Measurements from ENCODE around the gene CPNE7. TPM values are rescaled to one million over a fixed set of nuclear protein-coding genes. Genes with fewer than 3 reads are reported as not detected.

CPNE7 gene
- total RNA-seq, 2 donors from 2014 or later: 0.18 to 8.9 TPM

DNA sequence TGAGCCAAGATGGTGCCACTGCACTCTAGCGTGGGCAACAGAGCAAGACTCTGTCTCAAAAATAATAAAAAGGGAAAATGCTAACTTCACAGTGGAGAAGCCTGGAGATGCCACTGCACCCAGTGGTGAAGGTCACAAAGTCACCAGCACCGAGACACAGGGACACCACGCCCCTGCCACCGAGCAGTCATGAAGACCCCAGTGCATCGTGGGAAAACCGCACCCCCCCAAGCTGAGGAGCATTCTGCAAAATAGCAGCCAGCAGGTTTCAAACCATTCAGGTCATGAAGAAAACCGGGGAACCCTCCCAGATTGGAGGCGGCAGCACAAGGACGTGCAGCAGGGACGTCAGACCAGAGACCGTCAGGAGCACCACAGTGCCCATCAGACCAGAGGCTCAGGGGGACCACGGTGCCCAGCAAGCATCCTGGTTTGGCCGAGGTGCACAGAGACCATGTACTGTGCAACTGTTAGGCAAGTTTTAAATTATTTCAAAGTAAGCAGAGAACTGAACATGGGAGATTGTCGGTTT lies 68.3 kb downstream of the CPNE7 start:
- intact Hi-C loops (cut with DNase I): loop anchor here (5.0 kb wide), 1 partner anchor 402 kb away; no protein-coding TSS in a partner anchor
- WGBS: 82% methylated on average over 14 of the region's 14 CpGs
- Histone ChIP-seq H3K4me1 (replicated peaks) (no peaks in the 10 kb centered on the region), H3K4me3 (no peak overlapping the region), H3K27me3 (replicated peaks; ENCODE audit: insufficient read depth) (no peaks in the 10 kb centered on the region), H3K9me3 (no peaks in the 10 kb centered on the region), H3K36me3 (peaks cover 20 to 23% of the 10 kb centered on the region in 2 donors), H3K27ac (no peak overlapping the region)
- no peak for TF ChIP-seq POLR2AphosphoS5 (IDR thresholded peaks at IDR 0.05)
- TF ChIP-seq, protein P1, sequence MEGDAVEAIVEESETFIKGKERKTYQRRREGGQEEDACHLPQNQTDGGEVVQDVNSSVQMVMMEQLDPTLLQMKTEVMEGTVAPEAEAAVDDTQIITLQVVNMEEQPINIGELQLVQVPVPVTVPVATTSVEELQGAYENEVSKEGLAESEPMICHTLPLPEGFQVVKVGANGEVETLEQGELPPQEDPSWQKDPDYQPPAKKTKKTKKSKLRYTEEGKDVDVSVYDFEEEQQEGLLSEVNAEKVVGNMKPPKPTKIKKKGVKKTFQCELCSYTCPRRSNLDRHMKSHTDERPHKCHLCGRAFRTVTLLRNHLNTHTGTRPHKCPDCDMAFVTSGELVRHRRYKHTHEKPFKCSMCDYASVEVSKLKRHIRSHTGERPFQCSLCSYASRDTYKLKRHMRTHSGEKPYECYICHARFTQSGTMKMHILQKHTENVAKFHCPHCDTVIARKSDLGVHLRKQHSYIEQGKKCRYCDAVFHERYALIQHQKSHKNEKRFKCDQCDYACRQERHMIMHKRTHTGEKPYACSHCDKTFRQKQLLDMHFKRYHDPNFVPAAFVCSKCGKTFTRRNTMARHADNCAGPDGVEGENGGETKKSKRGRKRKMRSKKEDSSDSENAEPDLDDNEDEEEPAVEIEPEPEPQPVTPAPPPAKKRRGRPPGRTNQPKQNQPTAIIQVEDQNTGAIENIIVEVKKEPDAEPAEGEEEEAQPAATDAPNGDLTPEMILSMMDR (IDR thresholded peaks at IDR 0.05): no peak
- no peak for TF ChIP-seq POLR2A (IDR thresholded peaks at IDR 0.05)
- no peak for DNase-seq (ENCODE audit: low spot score)

DNA sequence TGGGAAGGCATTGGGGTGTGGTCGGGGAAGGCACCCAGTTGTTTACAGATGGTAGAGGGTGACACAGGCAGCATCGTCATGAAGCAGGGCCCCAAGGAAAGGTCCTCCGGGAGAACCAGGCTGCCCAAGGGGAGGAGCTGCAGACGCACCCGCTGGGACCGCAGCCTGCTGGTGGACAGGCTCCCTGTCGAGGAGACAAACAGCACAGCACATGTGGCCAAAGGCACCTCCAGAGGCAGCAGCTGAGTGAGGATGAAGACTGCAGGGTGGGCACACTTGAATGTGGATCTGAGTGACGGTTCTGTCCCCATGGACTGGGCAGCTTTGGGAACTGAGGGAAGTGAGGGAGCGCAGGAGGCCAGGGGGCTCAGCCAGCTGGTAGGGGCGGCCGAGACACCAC lies 69.6 kb downstream of the CPNE7 start:
- 77% methylated on average over 11 of the region's 11 CpGs for WGBS
- Histone ChIP-seq H3K27ac (no peak overlapping the region), H3K4me1 (replicated peaks) (no peaks in the 10 kb centered on the region), H3K4me3 (no peak overlapping the region), H3K36me3 (peaks cover 20 to 23% of the 10 kb centered on the region in 2 donors), H3K27me3 (replicated peaks; ENCODE audit: insufficient read depth) (no peaks in the 10 kb centered on the region), H3K9me3 (no peaks in the 10 kb centered on the region)
- intact Hi-C loops (cut with DNase I): no loop called here
- no peak for DNase-seq (ENCODE audit: low spot score)
- TF ChIP-seq POLR2A (IDR thresholded peaks at IDR 0.05) (no peak), POLR2AphosphoS5 (IDR thresholded peaks at IDR 0.05) (no peak)
- TF ChIP-seq, protein P1 (IDR thresholded peaks at IDR 0.05): no peak

DNA sequence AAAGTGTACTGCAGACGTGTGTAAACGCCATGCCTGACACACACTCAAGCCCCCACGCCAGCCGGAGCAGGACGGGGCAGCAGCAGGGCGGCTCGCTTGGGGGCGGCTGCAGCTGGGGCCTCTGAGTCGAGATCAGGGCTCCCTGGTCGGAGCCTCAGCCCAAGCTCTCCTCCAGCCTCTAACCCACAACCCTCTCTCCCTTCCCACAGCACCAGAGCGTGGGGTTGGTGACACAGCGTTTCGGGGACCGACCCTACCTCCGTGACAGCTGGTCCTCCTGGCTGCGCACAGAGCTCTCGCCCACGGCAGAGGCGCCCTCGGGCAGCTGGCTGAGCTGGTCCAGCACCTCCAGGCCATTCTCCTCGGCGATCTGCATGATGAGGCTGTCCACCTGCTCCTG lies 70.7 kb downstream of the CPNE7 start:
- Histone ChIP-seq H3K36me3 (peaks cover 20 to 23% of the 10 kb centered on the region in 2 donors), H3K27me3 (replicated peaks; ENCODE audit: insufficient read depth) (no peaks in the 10 kb centered on the region), H3K9me3 (no peaks in the 10 kb centered on the region), H3K4me1 (replicated peaks) (no peaks in the 10 kb centered on the region), H3K27ac (no peak overlapping the region), H3K4me3 (no peak overlapping the region)
- intact Hi-C loops (cut with DNase I): no loop called here
- WGBS: 96% methylated on average over 15 of the region's 22 CpGs
- no peak for DNase-seq (ENCODE audit: low spot score)
- TF ChIP-seq POLR2AphosphoS5 (IDR thresholded peaks at IDR 0.05): no peak
- TF ChIP-seq POLR2A (IDR thresholded peaks at IDR 0.05): no peak
- TF ChIP-seq, protein P1 (IDR thresholded peaks at IDR 0.05): no peak

Small RNAs within 50 kb of the gene (small RNA-seq; reads per million reads assigned to genes)
- 0 reads per million in 2 donors for gene SNORD68

Other genes starting within 250 kb of the CPNE7 start
- 100 to 1,000 TPM in 1 of 2 donors, 10 to 100 TPM in 1; 66.2 to 143 TPM for gene ANKRD11, start 85.2 kb upstream of the CPNE7 start, total RNA-seq
- 100 to 1,000 TPM; 128 to 165 TPM for gene SPG7, start 67.4 kb upstream of the CPNE7 start, total RNA-seq
- over 10,000 TPM in 1 of 2 donors, 1,000 to 10,000 TPM in 1; 6,889 to 11,644 TPM for gene RPL13, start 15.1 kb upstream of the CPNE7 start, total RNA-seq
- gene DPEP1, start 37.9 kb downstream of the CPNE7 start, total RNA-seq: 100 to 1,000 TPM in 1 of 2 donors, not detected in 1; 274 TPM
- gene CHMP1A, start 82.0 kb downstream of the CPNE7 start, total RNA-seq: 100 to 1,000 TPM in 1 of 2 donors, 10 to 100 TPM in 1; 75.8 to 128 TPM
- gene SPATA33, start 82.1 kb downstream of the CPNE7 start, total RNA-seq: 10 to 100 TPM in 1 of 2 donors, 1 to 10 TPM in 1; 5.6 to 14.6 TPM
- gene CDK10, start 110.9 kb downstream of the CPNE7 start, total RNA-seq: 10 to 100 TPM; 42.1 to 79.0 TPM
- 10 to 100 TPM; 15.6 to 19.7 TPM for gene SPATA2L, start 125.9 kb downstream of the CPNE7 start, total RNA-seq
- gene VPS9D1, start 145.1 kb downstream of the CPNE7 start, total RNA-seq: 10 to 100 TPM in 1 of 2 donors, 1 to 10 TPM in 1; 8.5 to 16.0 TPM
- gene ZNF276, start 145.8 kb downstream of the CPNE7 start, total RNA-seq: 10 to 100 TPM; 18.4 to 46.1 TPM
- gene FANCA, start 240.9 kb downstream of the CPNE7 start, total RNA-seq: 10 to 100 TPM; 10.1 to 35.6 TPM